ENCODE measurements around the gene SHOC2.
"Not testable (repeated sequence)": the region's sequence is repeated elsewhere in the genome, so short reads cannot be mapped to it uniquely, and the experiment has no call there.

SHOC2 gene

DNA sequence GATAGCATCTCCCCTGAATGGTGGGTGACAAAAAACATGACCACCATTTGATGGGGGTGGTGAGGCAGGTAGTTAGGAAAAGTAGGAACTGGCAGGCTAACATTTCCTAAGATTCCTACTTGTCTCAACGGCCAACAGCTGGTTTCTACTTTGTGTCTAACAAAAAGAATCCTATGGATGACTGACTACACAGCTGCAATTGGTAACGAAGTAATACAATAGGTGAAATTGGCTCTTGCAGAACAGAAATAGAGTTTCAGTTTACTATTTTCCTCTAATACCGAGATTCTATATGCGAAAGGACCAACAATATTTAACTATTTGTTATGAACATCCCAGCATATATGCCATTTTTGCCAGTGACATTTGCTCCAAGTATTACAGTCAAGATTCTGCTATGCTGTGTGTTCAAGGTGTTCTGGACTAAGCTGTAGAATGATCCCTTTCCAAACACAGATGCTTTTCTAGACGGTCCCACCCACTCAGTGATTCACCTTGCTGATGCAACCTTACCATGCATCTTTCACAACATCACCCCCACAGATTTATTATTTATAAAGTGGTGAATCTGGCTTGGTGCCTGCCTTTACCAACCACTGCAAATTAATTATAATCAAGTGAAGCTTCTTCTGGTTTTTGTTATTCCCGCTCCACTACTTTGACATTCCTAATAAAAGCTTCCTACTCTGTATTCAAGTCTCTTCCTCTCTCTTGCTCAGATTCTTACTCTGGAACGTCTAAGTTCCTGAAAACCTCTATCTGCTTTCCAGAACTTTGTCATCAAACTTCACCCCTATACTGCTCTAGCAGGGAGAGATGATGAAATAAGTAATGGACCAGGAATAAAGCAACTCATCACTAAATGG, 17.2 kb upstream of the SHOC2 start:
- DNase-seq (ENCODE audit: low spot score) = no peak

GRCh38 chr10:110903280-110904278, 15.8 kb upstream of the SHOC2 start:
- DNase-seq (ENCODE audit: low spot score) = no peak

- no peak for DNase-seq (ENCODE audit: low spot score)
These were observed 9.3 kb upstream of the SHOC2 start for GRCh38 chr10:110910138-110910537.

GRCh38 chr10:110912374-110912773, 7.0 kb upstream of the SHOC2 start:
- no peak for DNase-seq (ENCODE audit: low spot score)

DNA sequence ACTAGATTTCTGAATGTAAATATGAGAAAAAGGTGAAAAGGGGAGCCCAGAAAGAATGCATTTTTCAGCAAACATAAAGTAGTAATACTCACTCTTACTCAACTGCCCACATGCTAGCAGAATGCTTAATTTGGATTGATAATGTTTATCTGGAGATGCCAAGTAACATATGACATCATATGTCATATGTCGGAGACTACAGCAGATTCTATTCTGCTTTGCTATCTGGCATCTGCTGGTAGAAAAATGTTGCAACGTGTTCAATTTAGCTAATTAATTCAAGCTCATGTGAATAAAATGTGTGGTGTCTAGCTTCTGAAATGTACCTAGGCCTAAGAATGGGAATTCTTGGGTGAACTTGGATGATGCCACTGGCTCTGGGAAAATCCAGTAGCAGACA, 5.0 kb upstream of the SHOC2 start:
- no peak for DNase-seq (ENCODE audit: low spot score)

GRCh38 chr10:110915035-110915434, 4.4 kb upstream of the SHOC2 start:
- DNase-seq (ENCODE audit: low spot score) = no peak

DNA sequence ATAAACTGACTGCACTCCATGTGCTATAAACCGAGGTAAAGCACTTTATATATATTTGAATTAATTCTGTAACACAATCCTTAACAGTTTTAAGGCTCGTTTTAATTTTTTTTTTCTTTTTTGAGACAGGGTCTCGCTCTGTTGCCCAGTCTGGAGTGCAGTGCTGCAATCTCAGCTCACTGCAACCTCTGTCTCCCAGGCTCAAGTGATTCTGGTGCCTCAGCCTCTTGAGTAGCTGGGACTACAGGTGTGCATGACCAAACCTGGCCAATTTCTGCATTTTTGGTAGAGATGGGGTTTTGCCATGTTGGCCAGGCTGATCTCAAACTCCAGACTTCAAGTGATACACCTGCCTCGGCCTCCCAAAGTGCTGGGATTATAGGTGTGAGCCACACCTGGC, 3.8 kb upstream of the SHOC2 start:
- DNase-seq (ENCODE audit: low spot score) = not testable (repeated sequence)

DNA sequence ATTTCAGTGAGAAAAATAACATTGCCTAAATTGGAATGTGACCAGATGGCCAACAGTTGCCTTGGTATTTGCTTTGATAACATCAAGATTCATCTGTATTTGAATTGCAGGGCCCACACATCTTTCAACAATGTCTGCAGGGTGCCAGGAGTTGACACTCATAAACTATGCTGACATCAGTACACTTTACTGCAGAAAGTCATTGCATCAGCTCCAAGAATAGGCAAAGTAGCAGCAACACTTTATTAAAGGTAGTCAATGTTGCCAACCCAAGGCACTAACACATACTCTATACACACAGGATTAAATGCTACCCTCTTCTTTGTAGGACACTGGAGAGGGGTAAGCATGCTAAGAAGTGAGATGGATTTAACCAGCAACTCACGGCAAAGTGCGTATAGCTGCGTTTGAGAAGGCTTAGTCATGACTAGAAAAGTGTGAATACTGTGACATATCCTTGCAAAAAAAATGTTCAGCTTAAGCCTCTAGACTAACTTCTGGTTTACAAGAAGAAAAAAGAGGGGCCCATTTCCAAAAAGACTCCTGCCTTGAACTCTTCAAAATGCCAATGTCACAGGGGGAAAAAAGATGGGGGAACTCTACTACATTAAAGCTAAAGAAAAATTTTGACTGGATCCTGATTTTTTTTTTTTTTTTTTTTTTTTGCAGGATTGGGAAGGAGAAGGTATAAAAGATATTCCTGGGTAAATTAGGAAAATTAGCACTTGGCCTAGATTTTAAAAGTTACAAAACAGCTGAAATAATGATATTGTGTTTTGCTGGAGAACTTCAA, 2.7 kb upstream of the SHOC2 start:
- DNase-seq (ENCODE audit: low spot score) = no peak

GRCh38 chr10:110918269-110918642, 1.1 kb upstream of the SHOC2 start:
- peak; percentile 85 for DNase-seq (ENCODE audit: low spot score)

DNA sequence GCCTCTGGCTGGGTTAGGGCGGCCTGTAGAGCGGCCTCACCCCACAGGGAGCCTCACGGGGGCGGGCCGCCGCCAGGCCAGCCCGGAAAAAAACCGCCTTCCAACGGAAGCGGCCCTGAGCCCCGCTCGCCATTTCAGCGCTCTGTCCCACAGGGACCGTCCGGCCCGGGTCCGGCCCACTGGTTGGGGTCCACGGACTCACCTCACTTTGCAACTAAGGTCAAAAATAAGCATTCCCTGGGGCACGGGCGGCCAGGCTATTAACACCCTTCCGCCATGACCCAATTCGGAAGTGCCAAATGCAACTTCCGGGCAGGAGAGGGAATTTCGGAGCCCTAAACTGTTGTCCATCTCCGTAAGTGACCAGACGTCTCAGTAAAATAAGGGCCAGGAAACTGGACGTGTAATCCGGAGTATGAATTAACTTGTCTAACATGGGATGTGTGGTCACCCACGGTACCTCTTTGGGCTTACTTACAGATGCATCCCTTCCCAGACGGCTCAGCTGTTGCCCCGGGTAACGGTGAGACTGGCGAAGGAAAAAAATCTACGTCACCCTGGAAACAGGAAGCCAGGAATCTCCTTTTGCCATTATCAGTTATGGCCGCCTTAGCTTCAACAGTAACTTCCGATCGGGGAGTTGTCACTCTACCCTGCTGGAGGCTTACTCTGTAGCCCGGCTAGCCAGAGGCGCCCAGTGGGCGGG, 608 bp upstream of the SHOC2 start, which contains the start of gene BBIP1:
BBIP1 (minus strand) TSS at position 538 of the 706 bp plus-strand sequence. CDS start 1,023 bp downstream, outside the sequence.
- no peak for DNase-seq (ENCODE audit: low spot score)

DNA sequence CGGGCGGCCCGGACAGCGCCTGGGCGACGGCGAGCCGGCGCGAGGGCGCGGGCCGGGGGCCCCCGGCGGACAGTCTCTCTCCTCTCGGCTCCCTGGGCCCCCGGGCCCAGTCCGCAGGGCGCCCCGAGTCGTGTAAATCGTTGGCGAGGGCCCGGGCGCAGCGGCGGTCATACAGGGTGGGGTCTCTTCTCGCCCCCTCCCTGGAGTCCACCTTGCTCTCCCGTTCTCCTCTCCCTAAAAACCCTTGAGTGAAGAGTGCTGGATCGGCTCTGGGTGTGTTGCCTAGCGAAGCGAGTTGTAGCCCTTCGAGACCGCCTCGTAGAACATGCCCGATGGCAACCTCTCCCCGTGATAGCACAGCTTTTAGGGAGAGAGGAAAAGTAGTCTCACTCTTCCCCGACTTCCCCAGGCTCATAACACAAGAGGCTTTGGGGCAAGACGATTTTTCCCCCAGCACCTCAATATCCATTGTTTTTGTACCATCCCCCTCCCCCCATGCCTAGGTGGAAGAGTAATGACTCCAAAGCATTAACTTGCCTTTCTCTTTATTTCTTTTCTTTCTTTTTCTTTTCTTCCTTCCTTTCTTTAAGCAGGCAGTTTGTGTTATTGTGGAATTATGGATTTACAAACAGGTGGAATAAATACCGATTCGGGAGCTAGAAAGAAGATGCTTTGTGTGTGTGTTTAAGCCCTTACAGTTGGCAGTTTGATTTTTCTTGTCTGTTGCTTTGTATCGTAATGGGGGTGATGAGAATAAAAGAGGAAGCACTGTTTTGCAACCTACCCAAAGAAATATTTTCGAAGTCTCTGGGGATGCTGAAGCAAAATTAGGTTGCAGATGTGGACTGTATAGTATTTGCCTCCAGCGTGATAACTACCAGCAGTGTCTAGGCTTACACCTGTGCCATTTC, 822 bp downstream of the SHOC2 start:
- DNase-seq (ENCODE audit: low spot score) = no peak

- DNase-seq (ENCODE audit: low spot score) = no peak
These were observed 4.6 kb downstream of the SHOC2 start for GRCh38 chr10:110923856-110924493.

DNA sequence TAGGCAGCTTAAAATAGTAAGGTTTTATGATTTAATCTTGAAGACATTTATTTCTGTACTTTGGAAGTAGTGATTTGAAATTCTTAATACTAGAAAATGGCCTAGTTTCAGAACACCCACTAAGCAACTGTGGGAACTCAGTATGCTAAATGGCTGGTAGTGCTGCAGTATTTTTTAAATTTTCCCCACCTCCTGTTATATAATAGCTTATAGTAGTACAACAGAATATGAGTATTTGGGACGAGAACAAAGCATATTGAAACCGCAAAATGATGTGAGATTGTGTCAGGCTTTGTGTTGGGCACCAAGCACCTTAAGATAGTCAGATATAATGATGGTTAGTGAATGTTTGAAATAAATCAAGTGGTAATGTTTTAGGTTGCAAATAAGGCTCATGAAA, 8.1 kb downstream of the SHOC2 start:
- DNase-seq (ENCODE audit: low spot score) = no peak

DNA sequence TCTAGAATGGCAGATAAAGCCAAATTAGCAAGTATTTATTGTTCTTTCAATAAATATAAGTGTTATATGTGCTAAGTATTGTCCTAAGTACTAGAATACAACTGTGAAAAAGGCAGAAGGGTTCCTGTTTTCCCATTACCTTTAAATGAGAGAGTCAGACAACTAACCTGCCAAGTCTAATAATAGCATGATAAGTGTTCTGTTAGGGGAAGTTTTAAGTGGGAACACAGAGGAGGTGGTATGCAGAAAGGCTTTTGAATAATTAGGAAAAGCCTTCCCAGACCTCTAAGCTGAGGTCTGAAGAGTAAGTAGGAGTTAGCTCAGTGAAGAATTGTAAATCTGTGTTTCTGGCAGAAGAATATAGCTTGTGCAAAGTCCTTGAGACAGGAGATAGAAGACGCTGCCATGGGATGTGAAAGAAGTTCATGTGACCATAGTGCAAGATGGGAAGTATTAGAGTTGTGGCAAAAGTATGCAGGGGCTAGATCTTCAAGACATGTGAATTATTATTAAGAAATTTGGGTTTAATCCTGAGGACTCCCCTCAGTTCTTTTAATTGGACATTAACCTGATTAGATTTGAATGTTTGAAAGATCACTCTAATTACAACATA, 12.5 kb downstream of the SHOC2 start:
- DNase-seq (ENCODE audit: low spot score) = no peak

- DNase-seq (ENCODE audit: low spot score) = no peak
These were observed 13.2 kb downstream of the SHOC2 start for GRCh38 chr10:110932505-110933180.

- DNase-seq (ENCODE audit: low spot score) = no peak
These were observed 17.4 kb downstream of the SHOC2 start for GRCh38 chr10:110936757-110937156.

DNA sequence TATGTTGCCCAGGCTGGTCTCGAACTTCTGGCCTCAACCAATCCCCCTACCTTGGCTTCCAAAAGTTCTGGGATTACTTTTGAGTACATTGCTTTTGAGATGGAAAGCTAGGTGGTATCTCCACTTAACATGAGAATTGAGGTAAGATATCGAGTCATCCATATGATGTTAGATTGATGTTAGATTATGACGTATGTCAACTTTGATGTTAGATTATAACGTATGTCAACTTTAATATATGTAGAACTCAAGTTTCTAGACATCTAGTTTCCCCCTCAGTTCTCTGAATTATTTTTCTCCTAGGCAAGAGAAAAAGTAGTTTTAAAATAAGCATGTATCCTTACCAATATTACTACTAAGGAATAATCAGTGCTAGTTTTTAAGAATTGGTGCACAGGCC, 20.0 kb downstream of the SHOC2 start:
- no peak for DNase-seq (ENCODE audit: low spot score)

- DNase-seq (ENCODE audit: low spot score) = no peak
These were observed 25.5 kb downstream of the SHOC2 start for GRCh38 chr10:110944792-110945396.

Measured in CD4-positive, alpha-beta T cell treated with Interleukin-15 for 4 hours (primary cell).